K562 (cell line): ENCODE measurements around the gene MAB21L3. TPM values are rescaled to one million over a fixed set of nuclear protein-coding genes. Genes with fewer than 3 reads are reported as not detected.

Experiments used
- ATAC-seq: fragments of 200-7000 bp; cut with Tn5 transposase; 3 replicates; pipeline ENCODE4 v1.9.1; 2020; ENCODE audit warnings: moderate library complexity
- BruUV-seq: library from RNA; stranded (reverse); fragments of 400-500 nt; replicated peaks from 2 replicates; lab custom pipeline; 2021; lab: Mats Ljungman, UMichigan
- CTCF ChIA-PET: fragments of 300-600 bp; formaldehyde crosslinking; extraction: SDS; loops from one replicate; lab custom pipeline; 2021; ENCODE audit warnings: low intra/inter-chr PET ratio; lab: Yijun Ruan, JAX
- POLR2A ChIA-PET: fragments of 300-600, 350-650 bp; sonication (Branson Sonifier 250); formaldehyde crosslinking; extraction: SDS; loops from one replicate; lab custom pipeline; 2021; ENCODE audit warnings: antibody characterized with exemption, inconsistent platforms; lab: Yijun Ruan, JAX
- DNase-seq, 4 experiments: peaks; one replicate each; pipeline versions ENCODE4 v3.0.0 to v3.0.0-alpha.2; 2011 to 2018; ENCODE audit warnings: low spot score in 3 of 4, mixed read lengths in 3 of 4; ENCODE audit errors: extremely low read depth in 1 of 4
- FAIRE-seq: peaks from 2 replicates; lab custom pipeline; 2011; peaks lifted over from hg19 to GRCh38; lab: Jason Lieb, UNC
- H2AFZ ChIP-seq: 2 replicates; pipeline ENCODE4 v1.6.0; 2011; ENCODE audit warnings: low read depth, low read length, control low read depth, inconsistent platforms
- H3K27ac ChIP-seq: fragments of 200-600 bp; 3 replicates; pipeline ENCODE4 v1.8.0; 2011; ENCODE audit warnings: low read depth, mild to moderate bottlenecking, control low read depth, inconsistent platforms, low read length, moderate library complexity, mixed read lengths; ENCODE audit errors: extremely low read depth
- H3K27me3 ChIP-seq, 2 experiments: fragments of 300-600 bp in 1 of 2; 2 replicates in 1 of 2; 3 replicates in 1 of 2; pipeline versions ENCODE4 v1.6.0 to v1.8.0; 2011; ENCODE audit warnings: inconsistent platforms in 2 of 2, low read length in 2 of 2, mild to moderate bottlenecking in 1 of 2, mixed read lengths in 1 of 2, moderate library complexity in 1 of 2; ENCODE audit not compliant: control insufficient read depth in 2 of 2, insufficient read depth in 2 of 2
- H3K36me3 ChIP-seq: fragments of 300-600 bp; 3 replicates; pipeline ENCODE4 v1.8.0; 2011; ENCODE audit warnings: mild to moderate bottlenecking, low read length, inconsistent platforms; ENCODE audit not compliant: control insufficient read depth, insufficient read depth
- H3K4me1 ChIP-seq, 2 experiments: fragments of 200-600 bp in 1 of 2; replicated peaks in 1 of 2; 2 replicates in 1 of 2; 3 replicates in 1 of 2; pipeline versions ENCODE4 v1.5.1 to v1.8.0; 2011; ENCODE audit warnings: inconsistent platforms in 2 of 2, low read length in 2 of 2, mild to moderate bottlenecking in 1 of 2, mixed read lengths in 1 of 2, moderate library complexity in 1 of 2; ENCODE audit not compliant: control insufficient read depth in 2 of 2, insufficient read depth in 2 of 2
- H3K4me2 ChIP-seq: 2 replicates; pipeline ENCODE4 v1.6.1; 2011; ENCODE audit warnings: low read length, control low read depth, inconsistent platforms, mixed read lengths; ENCODE audit not compliant: insufficient read depth
- H3K4me3 ChIP-seq: fragments of 200-600 bp; sonication (generic), shearing (Covaris generic); 2 replicates; pipeline ENCODE4 v1.5.1; 2016; ENCODE audit warnings: control low read depth, inconsistent platforms
- H3K79me2 ChIP-seq: fragments of 200-600 bp; 3 replicates; pipeline ENCODE4 v1.8.0; 2011; ENCODE audit warnings: low read length, inconsistent platforms; ENCODE audit not compliant: control insufficient read depth, insufficient read depth
- H3K9ac ChIP-seq, 2 experiments: 2 replicates each; pipeline versions ENCODE4 v1.6.0 to v1.6.1; 2011; ENCODE audit warnings: low read depth in 2 of 2, low read length in 2 of 2, control low read depth in 1 of 2, inconsistent platforms in 1 of 2, mild to moderate bottlenecking in 1 of 2, mixed read lengths in 1 of 2; ENCODE audit not compliant: insufficient read depth in 1 of 2
- H3K9me1 ChIP-seq: one replicate; pipeline ENCODE4 v1.6.0; 2011; ENCODE audit warnings: inconsistent platforms, mild to moderate bottlenecking, low read length, moderate library complexity; ENCODE audit not compliant: control insufficient read depth, insufficient read depth
- H3K9me3 ChIP-seq: replicated peaks from 2 replicates; pipeline ENCODE4 v1.5.1; 2011; ENCODE audit warnings: low read depth, low read length, inconsistent platforms; ENCODE audit not compliant: control insufficient read depth, insufficient read depth
- H4K20me1 ChIP-seq: replicated peaks from 2 replicates; pipeline ENCODE4 v1.6.1; 2011; ENCODE audit warnings: low read length, inconsistent platforms, mixed read lengths; ENCODE audit not compliant: control insufficient read depth, insufficient read depth
- WGBS: fragments of 100-300 bp; shearing (Covaris generic); methylation state at CpG from one replicate; pipeline ENCODE4 v1.1.6; 2016; ENCODE audit warnings: low coverage, mixed read lengths; ENCODE audit not compliant: insufficient coverage; ENCODE audit errors: missing lambda C conversion rate; 5-methylcytosine and 5-hydroxymethylcytosine counted together
- in situ Hi-C: fragments of 300-500 bp; cut with MboI; formaldehyde crosslinking; loops from 4 replicates; pipeline ENCODE4 v1.15.0; 2018; ENCODE audit warnings: inconsistent platforms, mixed read lengths
- intact Hi-C: fragments of 100-400 bp; cut with micrococcal nuclease; formaldehyde crosslinking; loops from 2 replicates; pipeline ENCODE4 v1.14.2; 2022
- polyA plus RNA-seq, 8 experiments: library from polyadenylated mRNA; depleted of rRNA in 4 of 8; stranded (reverse) in 5 of 8; unstranded in 3 of 8; fragments of >200 nt; fragmentation: Nextera tagmentation in 2 of 8; fragmentation: Illumina TruSeq in 1 of 8; extraction: Ambion mirVana in 2 of 8; extraction: Trizol in 1 of 8; gene quantifications; 2 replicates each; pipeline versions ENCODE4 v1.2.1 to v1.2.3, GENCODE V29; 2011 to 2014; ENCODE audit warnings: inconsistent platforms in 1 of 8, missing spikeins in 1 of 8
- total RNA-seq, 7 experiments: library from RNA; depleted of rRNA in 6 of 7; stranded (reverse); fragments of >200 nt in 6 of 7; fragmentation: Illumina TruSeq in 2 of 7; extraction: Trizol in 2 of 7; gene quantifications; 2 replicates each; pipeline versions ENCODE4 v1.2.1 to v1.2.3, GENCODE V29; 2011 to 2021; ENCODE audit warnings: low replicate concordance in 1 of 7
- TF ChIP-seq, protein P1 (sequence below), 2 experiments: fragments of 450-650 bp in 1 of 2; IDR thresholded peaks; 2 replicates each; pipeline ENCODE4 v1.6.1; 2011 to 2017; ENCODE audit warnings: low read depth in 2 of 2, antibody characterized with exemption in 1 of 2, borderline replicate concordance in 1 of 2, low read length in 1 of 2, mild to moderate bottlenecking in 1 of 2, mixed read lengths in 1 of 2; ENCODE audit not compliant: control insufficient read depth in 1 of 2
- TF ChIP-seq, protein P2 (sequence below): fragments of 250-450 bp; sonication (Bioruptor Pico); IDR thresholded peaks from 2 replicates; pipeline ENCODE4 v1.8.0; 2021; ENCODE audit warnings: moderate library complexity, mild to moderate bottlenecking, inconsistent platforms

The MAB21L3 gene
- total and polyA plus RNA-seq, 9 of the 15 experiments (the other 6 are each of a cell fraction or from before 2014, with no cell fraction given) = not detected

DNA sequence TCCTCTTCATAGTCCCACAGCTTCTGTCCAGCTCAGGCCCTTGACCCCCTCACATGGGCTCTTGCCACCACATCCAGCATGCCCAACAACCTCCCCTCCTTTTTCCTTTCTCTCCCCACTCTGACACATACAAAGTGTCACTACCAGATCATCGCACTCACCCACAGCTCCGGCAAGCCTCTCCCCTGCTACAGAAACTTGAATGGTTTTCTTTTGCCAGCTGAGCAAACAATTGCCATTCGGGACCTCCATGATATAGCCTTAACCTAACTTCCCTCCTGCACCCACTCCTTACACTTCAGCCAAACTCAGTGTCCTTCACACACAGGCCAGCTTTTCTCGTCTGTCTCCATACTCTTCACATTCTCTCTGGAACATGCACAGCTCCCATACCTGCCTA is 43.3 kb downstream of the MAB21L3 start:
- ATAC-seq = no peak
- 24% methylated on average over 4 of the region's 4 CpGs for WGBS
- ChIA-PET CTCF (interaction anchor here (0.6 kb wide), 2 partner anchors 15 to 900 kb away, joined by 3 read pairs; no protein-coding TSS in a partner anchor), POLR2A (interaction anchor here (0.7 to 1.5 kb wide), 5 partner anchors 9 to 419 kb away, joined by 3 to 4 read pairs (median 3); no protein-coding TSS in a partner anchor)
- Histone ChIP-seq H2AFZ (no peak overlapping the region; the same call in 1 of the 2 replicates), H3K9me3 (no peaks in the 10 kb centered on the region), H3K27ac (no peak overlapping the region), H4K20me1 (no peaks in the 10 kb centered on the region), H3K9ac (no peak overlapping the region; a peak in 1 of 4 replicates), H3K36me3 (no peaks in the 10 kb centered on the region), H3K9me1 (no peaks in the 10 kb centered on the region), H3K27me3 (peaks cover 7% of the 10 kb centered on the region in 2 experiments; a peak in 2 of 5 replicates), H3K4me3 (no peak overlapping the region), H3K79me2 (no peaks in the 10 kb centered on the region), H3K4me2 (no peak overlapping the region), H3K4me1 (peaks cover 7% of the 10 kb centered on the region in 2 experiments)
- no peak for FAIRE-seq
- intact Hi-C loops (loop anchor here (5.0 kb wide), 3 partner anchors 208 to 333 kb away; no protein-coding TSS in a partner anchor), in situ Hi-C loops (no loop called here)
- no peak for DNase-seq
- BruUV-seq = no TSS peak
- TF ChIP-seq, protein P1, sequence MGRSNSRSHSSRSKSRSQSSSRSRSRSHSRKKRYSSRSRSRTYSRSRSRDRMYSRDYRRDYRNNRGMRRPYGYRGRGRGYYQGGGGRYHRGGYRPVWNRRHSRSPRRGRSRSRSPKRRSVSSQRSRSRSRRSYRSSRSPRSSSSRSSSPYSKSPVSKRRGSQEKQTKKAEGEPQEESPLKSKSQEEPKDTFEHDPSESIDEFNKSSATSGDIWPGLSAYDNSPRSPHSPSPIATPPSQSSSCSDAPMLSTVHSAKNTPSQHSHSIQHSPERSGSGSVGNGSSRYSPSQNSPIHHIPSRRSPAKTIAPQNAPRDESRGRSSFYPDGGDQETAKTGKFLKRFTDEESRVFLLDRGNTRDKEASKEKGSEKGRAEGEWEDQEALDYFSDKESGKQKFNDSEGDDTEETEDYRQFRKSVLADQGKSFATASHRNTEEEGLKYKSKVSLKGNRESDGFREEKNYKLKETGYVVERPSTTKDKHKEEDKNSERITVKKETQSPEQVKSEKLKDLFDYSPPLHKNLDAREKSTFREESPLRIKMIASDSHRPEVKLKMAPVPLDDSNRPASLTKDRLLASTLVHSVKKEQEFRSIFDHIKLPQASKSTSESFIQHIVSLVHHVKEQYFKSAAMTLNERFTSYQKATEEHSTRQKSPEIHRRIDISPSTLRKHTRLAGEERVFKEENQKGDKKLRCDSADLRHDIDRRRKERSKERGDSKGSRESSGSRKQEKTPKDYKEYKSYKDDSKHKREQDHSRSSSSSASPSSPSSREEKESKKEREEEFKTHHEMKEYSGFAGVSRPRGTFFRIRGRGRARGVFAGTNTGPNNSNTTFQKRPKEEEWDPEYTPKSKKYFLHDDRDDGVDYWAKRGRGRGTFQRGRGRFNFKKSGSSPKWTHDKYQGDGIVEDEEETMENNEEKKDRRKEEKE (IDR thresholded peaks at IDR 0.05; ENCODE audit: borderline replicate concordance in 1 of 2, control insufficient read depth in 1 of 2, low read depth in 2 of 2, low read length in 1 of 2) = no peak
- TF ChIP-seq, protein P2, sequence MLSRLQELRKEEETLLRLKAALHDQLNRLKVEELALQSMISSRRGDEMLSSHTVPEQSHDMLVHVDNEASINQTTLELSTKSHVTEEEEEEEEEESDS = no peak
